Measurements from ENCODE around the gene SBF2.

SBF2 gene

GRCh38 chr11:9823887-9824385 lies 470.1 kb downstream of the SBF2 start:
- no peak overlapping the region for H3K4me3 ChIP-seq (ENCODE audit: low read depth, low read length)
- TF ChIP-seq CTCF (IDR thresholded peaks at IDR 0.05; ENCODE audit: borderline replicate concordance, insufficient read depth, low read depth, low read length) = no peak

DNA sequence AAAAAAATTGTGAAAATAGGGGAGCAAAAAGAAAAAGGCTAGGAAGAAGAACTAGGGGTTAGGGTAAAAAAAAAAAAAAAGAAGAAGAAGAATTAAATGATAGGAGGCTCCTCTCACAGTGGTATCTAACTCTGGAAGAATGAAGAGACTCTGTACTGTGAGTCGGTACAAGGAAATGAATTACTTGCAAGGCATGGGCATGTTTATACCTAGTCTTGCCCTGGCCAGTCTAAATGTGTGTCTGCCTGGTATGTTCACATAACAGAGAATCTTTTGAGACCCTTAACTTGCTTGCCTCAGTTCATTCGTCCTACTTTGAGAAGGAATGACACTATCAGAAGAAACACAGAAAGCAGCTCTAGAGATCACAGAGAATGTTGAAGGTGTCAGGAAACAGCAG lies 470.6 kb downstream of the SBF2 start:
- no peak for TF ChIP-seq CTCF (IDR thresholded peaks at IDR 0.05; ENCODE audit: borderline replicate concordance, insufficient read depth, low read depth, low read length)
- H3K4me3 ChIP-seq (ENCODE audit: low read depth, low read length) = no peak overlapping the region

DNA sequence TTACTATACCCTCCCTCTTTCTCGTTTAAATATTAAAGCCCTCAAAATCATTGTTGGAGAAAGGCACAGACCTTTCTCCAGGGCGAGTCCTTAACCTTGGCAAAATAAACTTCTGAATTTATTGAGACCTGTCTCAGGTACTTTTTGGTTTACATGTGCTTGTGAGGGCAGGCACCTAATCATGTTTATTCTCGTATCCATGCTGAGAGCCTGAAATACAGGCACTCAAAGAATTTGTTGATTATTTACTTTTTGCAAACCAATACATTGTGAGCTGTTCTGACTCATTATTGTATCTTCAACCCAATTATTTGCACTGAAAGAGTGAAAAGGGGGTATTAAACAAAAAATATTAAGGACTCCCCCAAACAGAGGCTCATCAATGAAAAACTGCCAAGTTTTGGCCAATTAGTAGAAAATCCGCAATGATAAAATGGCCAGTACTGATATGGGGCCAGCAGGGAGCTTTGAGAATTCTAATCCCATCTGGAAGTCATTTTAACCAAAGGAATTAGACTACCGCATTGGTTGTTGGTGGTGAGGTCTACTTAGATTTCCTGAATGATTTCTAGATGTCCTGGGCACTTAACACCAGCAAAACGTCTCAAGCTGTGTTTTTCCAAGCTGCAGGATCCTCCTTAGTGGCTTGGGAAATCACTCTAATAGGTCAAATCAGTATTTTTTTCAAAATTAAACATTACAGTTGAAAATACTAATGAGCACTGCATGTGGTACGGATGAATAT lies 472.8 kb downstream of the SBF2 start:
- no peak overlapping the region for H3K4me3 ChIP-seq (ENCODE audit: low read depth, low read length)
- TF ChIP-seq CTCF (IDR thresholded peaks at IDR 0.05; ENCODE audit: borderline replicate concordance, insufficient read depth, low read depth, low read length) = no peak

- no peak overlapping the region for H3K4me3 ChIP-seq (ENCODE audit: low read depth, low read length)
- no peak for TF ChIP-seq CTCF (IDR thresholded peaks at IDR 0.05; ENCODE audit: borderline replicate concordance, insufficient read depth, low read depth, low read length)
These were observed 473.8 kb downstream of the SBF2 start for GRCh38 chr11:9820260-9820659.

- no peak for TF ChIP-seq CTCF (IDR thresholded peaks at IDR 0.05; ENCODE audit: borderline replicate concordance, insufficient read depth, low read depth, low read length)
- no peak overlapping the region for H3K4me3 ChIP-seq (ENCODE audit: low read depth, low read length)
These were observed 476.8 kb downstream of the SBF2 start for GRCh38 chr11:9817191-9817590.

GRCh38 chr11:9815486-9816136 lies 478.4 kb downstream of the SBF2 start:
- no peak for TF ChIP-seq CTCF (IDR thresholded peaks at IDR 0.05; ENCODE audit: borderline replicate concordance, insufficient read depth, low read depth, low read length)
- H3K4me3 ChIP-seq (ENCODE audit: low read depth, low read length) = no peak overlapping the region

DNA sequence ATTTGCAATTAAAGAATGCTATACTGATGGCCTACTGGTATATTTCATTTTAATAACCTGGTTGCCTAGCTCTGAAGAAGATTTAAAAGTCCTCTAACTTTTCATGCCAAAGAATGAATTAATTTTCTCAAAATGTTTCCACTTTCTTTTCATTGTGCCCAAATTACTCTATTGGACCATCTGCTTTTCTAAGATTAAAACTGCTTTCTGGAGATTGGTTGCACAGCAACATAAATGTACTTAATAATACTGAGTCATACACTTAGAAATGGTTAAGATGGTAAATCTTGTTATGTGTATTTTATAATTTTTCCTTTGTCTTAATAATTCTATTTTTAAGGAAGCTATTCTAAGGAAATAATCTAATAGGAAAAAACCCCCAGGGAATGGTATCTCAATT lies 479.9 kb downstream of the SBF2 start:
- no peak overlapping the region for H3K4me3 ChIP-seq (ENCODE audit: low read depth, low read length)

More for the DNA sequence above, 479.9 kb downstream of the SBF2 start:
- TF ChIP-seq CTCF (IDR thresholded peaks at IDR 0.05; ENCODE audit: borderline replicate concordance, insufficient read depth, low read depth, low read length) = no peak
